Fibroblast of lung (primary cell): Measurements from ENCODE around the gene STARD8. TPM values are rescaled to one million over a fixed set of nuclear protein-coding genes. Genes with fewer than 3 reads are reported as not detected.

Source experiments
- DNase-seq, 2 donors: peaks; one replicate each; pipeline versions ENCODE4 v3.0.0 to v3.0.0-alpha.2; 2010; ENCODE audit warnings: low read depth in 2 of 2
- H2AFZ ChIP-seq: 2 replicates; pipeline ENCODE4 v1.5.1; 2012; ENCODE audit warnings: low read length, control low read depth, inconsistent platforms
- H3K27ac ChIP-seq: 2 replicates; pipeline ENCODE4 v1.5.1; 2011; ENCODE audit warnings: low read length, control low read depth; ENCODE audit not compliant: insufficient read depth
- H3K27me3 ChIP-seq: 2 replicates; pipeline ENCODE4 v1.5.1; 2011; ENCODE audit warnings: mild to moderate bottlenecking, low read length; ENCODE audit not compliant: control insufficient read depth, insufficient read depth
- H3K36me3 ChIP-seq: 2 replicates; pipeline ENCODE4 v1.5.1; 2011; ENCODE audit warnings: low read length; ENCODE audit not compliant: control insufficient read depth, insufficient read depth
- H3K4me1 ChIP-seq: 2 replicates; pipeline ENCODE4 v1.5.1; 2011; ENCODE audit warnings: low read length; ENCODE audit not compliant: control insufficient read depth, insufficient read depth; ENCODE audit errors: extremely low read depth
- H3K4me2 ChIP-seq: 2 replicates; pipeline ENCODE4 v1.5.1; 2011; ENCODE audit warnings: low read length, control low read depth; ENCODE audit not compliant: insufficient read depth; ENCODE audit errors: extremely low read depth
- H3K4me3 ChIP-seq, 4 experiments: fragments of 200-600 bp in 1 of 4; sonication (generic) in 1 of 4; replicated peaks in 1 of 4; 2 replicates each; pipeline ENCODE4 v1.5.1; 2011 to 2016; ENCODE audit warnings: low read length in 4 of 4, low read depth in 3 of 4, mild to moderate bottlenecking in 3 of 4, control low read depth in 2 of 4, inconsistent platforms in 1 of 4, mixed read lengths in 1 of 4; ENCODE audit not compliant: insufficient read depth in 1 of 4; ENCODE audit errors: control extremely low read depth in 1 of 4
- H3K79me2 ChIP-seq: 2 replicates; pipeline ENCODE4 v1.5.1; 2012; ENCODE audit warnings: mild to moderate bottlenecking, low read length, inconsistent platforms; ENCODE audit not compliant: control insufficient read depth, insufficient read depth
- H3K9ac ChIP-seq: 2 replicates; pipeline ENCODE4 v1.5.1; 2011; ENCODE audit warnings: mild to moderate bottlenecking, low read length, control low read depth; ENCODE audit not compliant: insufficient read depth
- H3K9me3 ChIP-seq: 2 replicates; pipeline ENCODE4 v1.5.1; 2012; ENCODE audit warnings: low read depth, low read length; ENCODE audit not compliant: control insufficient read depth, insufficient read depth
- H4K20me1 ChIP-seq: 2 replicates; pipeline ENCODE4 v1.5.1; 2011; ENCODE audit warnings: low read length; ENCODE audit not compliant: control insufficient read depth, insufficient read depth; ENCODE audit errors: extremely low read depth
- EZH2 ChIP-seq: IDR thresholded peaks from 2 replicates; pipeline ENCODE4 v1.5.1; 2012; ENCODE audit warnings: low read length, control low read depth, mild to moderate bottlenecking; ENCODE audit errors: missing control alignments
- polyA plus RNA-seq, 2 donors: library from polyadenylated mRNA; depleted of rRNA in 1 of 2; stranded (reverse) in 1 of 2; unstranded in 1 of 2; fragments of >200 nt; gene quantifications; 2 replicates each; pipeline ENCODE4 v1.2.1, GENCODE V29; 2011 to 2012; ENCODE audit warnings: missing spikeins in 1 of 2
- total RNA-seq: library from RNA; depleted of rRNA; stranded (reverse); fragments of >200 nt; gene quantifications from 2 replicates; pipeline ENCODE4 v1.2.1, GENCODE V29; 2014
- TF ChIP-seq, protein P1 (sequence below), 2 donors: IDR thresholded peaks in 1 of 2; conservative IDR thresholded peaks in 1 of 2; 1 replicate in 1 of 2; 2 replicates in 1 of 2; pipeline ENCODE4 v1.5.1; 2011 to 2012; ENCODE audit warnings: low read length in 2 of 2, control low read depth in 1 of 2, inconsistent platforms in 1 of 2, low read depth in 1 of 2, mild to moderate bottlenecking in 1 of 2

Gene STARD8
- total and polyA plus RNA-seq, 2 donors (not counting 1 experiment from before 2014, with no cell fraction given) = 0.76 to 1.5 TPM

DNA sequence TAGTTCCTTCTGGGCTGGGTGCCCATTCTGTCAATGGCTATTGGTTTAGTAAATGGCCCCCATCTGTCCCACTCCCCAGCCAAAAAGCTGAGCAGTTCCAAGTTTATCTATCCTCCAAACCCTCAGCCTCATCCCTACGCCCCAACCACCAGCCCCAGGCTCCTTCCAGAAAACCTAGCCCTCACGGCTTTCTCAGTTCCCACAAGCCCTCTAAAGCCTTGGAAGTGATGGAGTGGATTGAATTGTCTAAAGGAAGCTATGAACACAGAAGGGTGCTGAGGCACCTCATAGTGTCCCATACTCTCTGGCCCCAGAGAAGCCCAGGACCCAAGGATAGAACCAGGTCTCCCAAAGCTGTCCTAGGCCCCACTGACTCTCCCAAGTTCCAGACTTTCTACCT is 105.8 kb downstream of the STARD8 start:
- Histone ChIP-seq H3K27me3 (no peaks in the 10 kb centered on the region), H3K27ac (no peak overlapping the region), H3K9ac (no peak overlapping the region), H3K4me3 (no peak overlapping the region), H3K9me3 (no peaks in the 10 kb centered on the region), H3K4me2 (no peak overlapping the region), H3K79me2 (no peaks in the 10 kb centered on the region), H4K20me1 (no peaks in the 10 kb centered on the region), H3K4me1 (no peaks in the 10 kb centered on the region), H2AFZ (no peak overlapping the region), H3K36me3 (no peaks in the 10 kb centered on the region)
- no peak for DNase-seq
- no peak for TF ChIP-seq EZH2
- TF ChIP-seq, protein P1, sequence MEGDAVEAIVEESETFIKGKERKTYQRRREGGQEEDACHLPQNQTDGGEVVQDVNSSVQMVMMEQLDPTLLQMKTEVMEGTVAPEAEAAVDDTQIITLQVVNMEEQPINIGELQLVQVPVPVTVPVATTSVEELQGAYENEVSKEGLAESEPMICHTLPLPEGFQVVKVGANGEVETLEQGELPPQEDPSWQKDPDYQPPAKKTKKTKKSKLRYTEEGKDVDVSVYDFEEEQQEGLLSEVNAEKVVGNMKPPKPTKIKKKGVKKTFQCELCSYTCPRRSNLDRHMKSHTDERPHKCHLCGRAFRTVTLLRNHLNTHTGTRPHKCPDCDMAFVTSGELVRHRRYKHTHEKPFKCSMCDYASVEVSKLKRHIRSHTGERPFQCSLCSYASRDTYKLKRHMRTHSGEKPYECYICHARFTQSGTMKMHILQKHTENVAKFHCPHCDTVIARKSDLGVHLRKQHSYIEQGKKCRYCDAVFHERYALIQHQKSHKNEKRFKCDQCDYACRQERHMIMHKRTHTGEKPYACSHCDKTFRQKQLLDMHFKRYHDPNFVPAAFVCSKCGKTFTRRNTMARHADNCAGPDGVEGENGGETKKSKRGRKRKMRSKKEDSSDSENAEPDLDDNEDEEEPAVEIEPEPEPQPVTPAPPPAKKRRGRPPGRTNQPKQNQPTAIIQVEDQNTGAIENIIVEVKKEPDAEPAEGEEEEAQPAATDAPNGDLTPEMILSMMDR (conservative IDR thresholded peaks at IDR 0.05 in 1 of 2, IDR thresholded peaks at IDR 0.05 in 1 of 2; ENCODE audit: low read depth in 1 of 2, low read length in 2 of 2) = no peak

- Histone ChIP-seq H3K4me3 (no peak overlapping the region), H4K20me1 (no peaks in the 10 kb centered on the region), H3K9ac (no peak overlapping the region), H2AFZ (no peak overlapping the region), H3K36me3 (no peaks in the 10 kb centered on the region), H3K27ac (no peak overlapping the region), H3K9me3 (no peaks in the 10 kb centered on the region), H3K27me3 (no peaks in the 10 kb centered on the region), H3K4me2 (no peak overlapping the region), H3K4me1 (no peaks in the 10 kb centered on the region), H3K79me2 (no peaks in the 10 kb centered on the region)
- DNase-seq = no peak
- TF ChIP-seq, protein P1 (conservative IDR thresholded peaks at IDR 0.05 in 1 of 2, IDR thresholded peaks at IDR 0.05 in 1 of 2; ENCODE audit: low read depth in 1 of 2, low read length in 2 of 2) = no peak
- TF ChIP-seq EZH2 = no peak
These were observed 106.9 kb downstream of the STARD8 start for GRCh38 chrX:68754406-68754805.

DNA sequence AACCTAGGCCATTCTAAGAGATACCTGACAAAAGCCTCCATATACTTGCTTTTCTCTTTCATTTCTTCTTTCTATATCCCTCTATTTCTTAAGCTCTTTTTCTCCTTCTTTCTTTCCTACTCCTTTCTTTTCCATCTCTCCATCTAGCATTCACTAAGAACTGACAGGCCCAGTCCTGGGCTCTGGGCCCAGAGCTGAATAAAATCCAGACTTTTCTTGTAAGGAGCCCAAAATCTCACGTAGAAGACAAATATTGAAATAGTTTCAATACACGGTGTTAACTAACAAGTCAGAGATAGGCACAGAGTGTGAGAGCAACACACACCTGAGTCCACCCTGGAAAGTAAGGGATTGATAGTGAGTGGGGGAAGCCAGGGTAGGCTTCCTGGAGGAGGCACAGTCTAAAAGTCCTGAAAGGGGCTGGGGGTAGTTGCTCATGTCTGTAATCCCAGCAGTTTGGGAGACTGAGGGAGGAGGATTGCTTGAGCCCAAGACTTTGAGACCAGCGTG is 108.2 kb downstream of the STARD8 start:
- no peaks in the 10 kb centered on the region for H3K9me3 ChIP-seq

More for the DNA sequence above, 108.2 kb downstream of the STARD8 start:
- Histone ChIP-seq H3K4me1 (no peaks in the 10 kb centered on the region), H3K36me3 (no peaks in the 10 kb centered on the region), H3K4me3 (no peak overlapping the region), H3K79me2 (no peaks in the 10 kb centered on the region), H3K27me3 (no peaks in the 10 kb centered on the region), H2AFZ (no peak overlapping the region), H3K4me2 (no peak overlapping the region), H3K9ac (no peak overlapping the region), H4K20me1 (no peaks in the 10 kb centered on the region), H3K27ac (no peak overlapping the region)
- no peak for DNase-seq
- TF ChIP-seq, protein P1 (conservative IDR thresholded peaks at IDR 0.05 in 1 of 2, IDR thresholded peaks at IDR 0.05 in 1 of 2; ENCODE audit: low read depth in 1 of 2, low read length in 2 of 2) = no peak
- no peak for TF ChIP-seq EZH2
